GM18909 (cell line): ENCODE measurements around the gene CABP2.

Experiments
- ATAC-seq: cut with Tn5 transposase; IDR thresholded peaks from one replicate; pipeline ENCODE4 v1.9.1; 2021; ENCODE audit warnings: mild to moderate bottlenecking; ENCODE audit not compliant: unreplicated experiment, poor library complexity

The CABP2 gene

GRCh38 chr11:67541198-67541597, 18.0 kb upstream of the CABP2 start:
- ATAC-seq = no peak

- ATAC-seq = no peak
Observed at GRCh38 chr11:67539550-67539949, 16.3 kb upstream of the CABP2 start.

GRCh38 chr11:67538823-67539505, 15.7 kb upstream of the CABP2 start:
- no peak for ATAC-seq

- no peak for ATAC-seq
Observed at GRCh38 chr11:67538306-67538705, 15.1 kb upstream of the CABP2 start.

GRCh38 chr11:67535561-67535960, 12.3 kb upstream of the CABP2 start:
- no peak for ATAC-seq

- ATAC-seq = no peak
Observed at GRCh38 chr11:67534070-67534679, 10.9 kb upstream of the CABP2 start.

- ATAC-seq = no peak
Observed at GRCh38 chr11:67532889-67533288, 9.6 kb upstream of the CABP2 start.

GRCh38 chr11:67530282-67530592, 7.0 kb upstream of the CABP2 start:
- ATAC-seq = no peak

- ATAC-seq = no peak
Observed at GRCh38 chr11:67528376-67528775, 5.1 kb upstream of the CABP2 start.

GRCh38 chr11:67525275-67525976, 2.2 kb upstream of the CABP2 start:
- ATAC-seq = no peak

GRCh38 chr11:67524480-67524808, 1.2 kb upstream of the CABP2 start:
- ATAC-seq = no peak

- ATAC-seq = no peak
Observed at GRCh38 chr11:67523556-67524479, 572 bp upstream of the CABP2 start.

- no peak for ATAC-seq
Observed at GRCh38 chr11:67522338-67522737, 908 bp downstream of the CABP2 start.

GRCh38 chr11:67521924-67522323, 1.3 kb downstream of the CABP2 start:
- ATAC-seq = no peak

GRCh38 chr11:67520856-67521824, 2.1 kb downstream of the CABP2 start:
- no peak for ATAC-seq

GRCh38 chr11:67519726-67520125, 3.5 kb downstream of the CABP2 start:
- ATAC-seq = no peak

- no peak for ATAC-seq
Observed at GRCh38 chr11:67517784-67518552, 5.3 kb downstream of the CABP2 start.

GRCh38 chr11:67516806-67517205, 6.4 kb downstream of the CABP2 start:
- ATAC-seq = no peak

GRCh38 chr11:67514116-67514515, 9.1 kb downstream of the CABP2 start:
- ATAC-seq = no peak
